Motor neuron (in vitro differentiated cells): ENCODE data around the gene GASK1A. TPM values are rescaled to one million over a fixed set of nuclear protein-coding genes. Genes with fewer than 3 reads are reported as not detected.

Experiments
- total RNA-seq, 8 experiments: library from RNA; unstranded; fragments of 300-600 nt; gene quantifications; 2 replicates each; pipeline versions ENCODE4 v1.2.3 to v1.2.4, GENCODE V29; 2022

Gene GASK1A
- total RNA-seq, 8 experiments from 2014 or later = 0.18 to 4.3 (median 0.85) TPM

Other genes with a start within 250 kb of the GASK1A start
- 10 to 100 TPM in 1 of 8 experiments, 1 to 10 TPM in 7; 1.0 to 18.8 (median 1.5) TPM for gene CCDC13, start 206.1 kb upstream of the GASK1A start, total RNA-seq
- 100 to 1,000 TPM; 126 to 236 (median 151) TPM for gene HIGD1A, start 174.8 kb upstream of the GASK1A start, total RNA-seq
- under 1 TPM in 7 of 8 experiments, not detected in 1; 0.31 to 0.87 (median 0.38) TPM for gene ACKR2, start 169.9 kb upstream of the GASK1A start, total RNA-seq
- gene CYP8B1, start 103.4 kb upstream of the GASK1A start, total RNA-seq = under 1 TPM in 7 of 8 experiments, not detected in 1; 0.05 to 0.81 (median 0.14) TPM
- gene ZNF662, start 73.2 kb upstream of the GASK1A start, total RNA-seq = 10 to 100 TPM in 1 of 8 experiments, 1 to 10 TPM in 5, under 1 TPM in 1, not detected in 1; 0.35 to 10.3 (median 6.3) TPM
- 10 to 100 TPM in 6 of 8 experiments, 1 to 10 TPM in 2; 4.2 to 41.5 (median 14.2) TPM for gene POMGNT2, start 126.8 kb downstream of the GASK1A start, total RNA-seq